A549 (cell line): ENCODE results near the gene DUSP14. TPM values are rescaled to one million over a fixed set of nuclear protein-coding genes. Genes with fewer than 3 reads are reported as not detected.
"Not testable (repeated sequence)": the region's sequence is repeated elsewhere in the genome, so short reads cannot be mapped to it uniquely, and the experiment has no call there.

ENCODE experiments used
- ATAC-seq, 2 experiments: fragments of 200-7000 bp in 1 of 2; fragments of >200 bp in 1 of 2; cut with Nextera tagmentation in 1 of 2; cut with Tn5 transposase in 1 of 2; 3 replicates each; pipeline versions ENCODE4 v1.8.0 to v1.9.1; 2018 to 2020; ENCODE audit warnings: mild to moderate bottlenecking in 1 of 2, moderate library complexity in 1 of 2
- CTCF ChIA-PET: fragments of 300-600 bp; sonication (Branson Sonifier 250); formaldehyde crosslinking; extraction: SDS; loops from one replicate; lab custom pipeline; 2021; ENCODE audit warnings: antibody characterized with exemption, inconsistent platforms; lab: Yijun Ruan, JAX
- POLR2A ChIA-PET: fragments of 350-600 bp; formaldehyde crosslinking; extraction: SDS; loops from one replicate; lab custom pipeline; 2021; ENCODE audit warnings: antibody characterized with exemption, inconsistent platforms; lab: Yijun Ruan, JAX
- DNase-seq, 2 experiments: peaks; one replicate each; pipeline versions ENCODE4 v3.0.0 to v3.0.0-alpha.2; 2011 to 2016; ENCODE audit warnings: low read depth in 1 of 2, low spot score in 1 of 2
- FAIRE-seq: peaks from 2 replicates; lab custom pipeline; 2011; peaks lifted over from hg19 to GRCh38; lab: Jason Lieb, UNC
- H3K27ac ChIP-seq, 2 experiments: fragments of >200 bp; sonication (Bioruptor Twin); formaldehyde crosslinking; 3 replicates each; pipeline ENCODE4 v1.5.1; 2016 to 2017
- H3K4me1 ChIP-seq: fragments of >200 bp; sonication (Bioruptor Twin); formaldehyde crosslinking; 3 replicates; pipeline ENCODE4 v1.6.1; 2016
- H3K4me2 ChIP-seq: fragments of >200 bp; sonication (Bioruptor Twin); formaldehyde crosslinking; 3 replicates; pipeline ENCODE4 v1.6.1; 2016
- H3K4me3 ChIP-seq: fragments of >200 bp; sonication (Bioruptor Twin); formaldehyde crosslinking; 3 replicates; pipeline ENCODE4 v1.5.1; 2016
- H3K9me3 ChIP-seq: fragments of >200 bp; sonication (Bioruptor Twin); formaldehyde crosslinking; 3 replicates; pipeline ENCODE4 v1.6.1; 2016
- ESRRA ChIP-seq: fragments of 150-350 bp; IDR thresholded peaks from 2 replicates; pipeline ENCODE4 v1.6.1; 2014; ENCODE audit warnings: mild to moderate bottlenecking, low read length, borderline replicate concordance
- FOXS1 ChIP-seq: fragments of 250-450 bp; sonication (Bioruptor Pico); IDR thresholded peaks from 2 replicates; pipeline ENCODE4 v1.5.0; 2020; ENCODE audit warnings: mild to moderate bottlenecking, moderate library complexity
- HEYL ChIP-seq: fragments of 250-450 bp; sonication (Bioruptor Pico); IDR thresholded peaks from 2 replicates; pipeline ENCODE4 v1.8.0; 2021; ENCODE audit warnings: mild to moderate bottlenecking, moderate library complexity
- JUN ChIP-seq, 2 experiments: fragments of >200 bp; sonication (Bioruptor Twin); formaldehyde crosslinking; IDR thresholded peaks; 2 replicates in 1 of 2; 3 replicates in 1 of 2; pipeline ENCODE4 v1.6.1; 2016 to 2017
- NPAS2 ChIP-seq: fragments of 250-450 bp; sonication (Bioruptor Pico); IDR thresholded peaks from 2 replicates; pipeline ENCODE4 v1.8.0; 2022; ENCODE audit warnings: mild to moderate bottlenecking, moderate library complexity, borderline replicate concordance
- POLR2A ChIP-seq: IDR thresholded peaks from 2 replicates; pipeline ENCODE4 v1.6.1; 2012; ENCODE audit warnings: mild to moderate bottlenecking, low read length
- RCOR1 ChIP-seq: fragments of 150-350 bp; IDR thresholded peaks from 2 replicates; pipeline ENCODE4 v1.6.1; 2014; ENCODE audit warnings: antibody characterized with exemption, low read length, low read depth
- RNF2 ChIP-seq: fragments of 200-600 bp; sonication (generic); IDR thresholded peaks from 2 replicates; pipeline ENCODE4 v1.6.1; 2016; ENCODE audit warnings: low read depth, mild to moderate bottlenecking, antibody characterized with exemption, moderate library complexity, borderline replicate concordance
- ZC3H11A ChIP-seq: fragments of 450-650 bp; IDR thresholded peaks from 2 replicates; pipeline ENCODE4 v1.6.1; 2014; ENCODE audit warnings: antibody characterized with exemption, mild to moderate bottlenecking
- ZSCAN20 ChIP-seq: fragments of 250-450 bp; sonication (Bioruptor Pico); IDR thresholded peaks from 2 replicates; pipeline ENCODE4 v1.8.0; 2022; ENCODE audit warnings: mild to moderate bottlenecking, moderate library complexity
- WGBS: methylation state at CpG from one replicate; pipeline ENCODE4 v1.1.6; 2017; ENCODE audit errors: missing lambda C conversion rate; 5-methylcytosine and 5-hydroxymethylcytosine counted together
- polyA plus RNA-seq, 4 experiments: library from polyadenylated mRNA; depleted of rRNA in 3 of 4; stranded (reverse); fragments of >200 nt; fragmentation: RNase III in 1 of 4; extraction: RNeasy Plus Mini Kit Qiagen cat#74134 plus additional on column Dnase treatment in 1 of 4; gene quantifications; 2 replicates in 3 of 4; 3 replicates in 1 of 4; pipeline ENCODE4 v1.2.3, GENCODE V29; 2011 to 2017
- TF ChIP-seq, protein P1 (sequence below): fragments of >200 bp; sonication (Bioruptor Twin); formaldehyde crosslinking; IDR thresholded peaks from 2 replicates; pipeline ENCODE4 v1.6.1; 2016
- TF ChIP-seq, protein P2 (sequence below): fragments of >200 bp; sonication (Bioruptor Twin); formaldehyde crosslinking; IDR thresholded peaks from 3 replicates; pipeline ENCODE4 v1.6.1; 2016
- TF ChIP-seq, protein P3 (sequence below): fragments of 150-350 bp; IDR thresholded peaks from 2 replicates; pipeline ENCODE4 v1.6.1; 2014; ENCODE audit warnings: low read depth, mild to moderate bottlenecking, low read length
- TF ChIP-seq, protein P4 (sequence below): fragments of 250-450 bp; sonication (Bioruptor Pico); IDR thresholded peaks from 2 replicates; pipeline ENCODE4 v1.5.0; 2021; ENCODE audit warnings: mild to moderate bottlenecking, moderate library complexity, borderline replicate concordance
- TF ChIP-seq, protein P5 (sequence below): IDR thresholded peaks from 2 replicates; pipeline ENCODE4 v1.6.1; 2012; ENCODE audit warnings: low read depth, borderline replicate concordance

DUSP14 gene
- polyA plus RNA-seq, 2 of the 4 experiments (the other 2 are of a cell fraction): 32.7 to 35.5 TPM

DNA sequence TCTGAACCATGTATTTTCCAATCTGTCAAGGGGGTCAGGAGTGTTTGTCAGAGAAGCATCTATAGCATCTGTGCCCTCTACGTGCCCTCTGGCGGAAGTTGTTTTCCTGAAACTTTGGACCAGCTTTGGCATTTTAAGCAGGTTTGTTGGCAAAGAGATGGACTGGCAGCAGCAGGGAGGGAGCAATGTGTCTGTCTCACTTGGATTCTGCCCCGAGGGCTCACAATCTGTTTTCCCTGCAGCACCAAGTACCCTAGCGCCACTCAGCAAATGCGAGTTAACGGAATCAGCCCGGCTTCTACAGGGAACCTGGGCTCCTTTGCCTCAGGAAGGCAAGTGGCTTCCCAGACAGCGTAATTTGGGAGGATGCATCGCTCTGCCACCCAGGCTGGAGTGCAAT is 17.4 kb downstream of the DUSP14 start:
- H3K4me3 ChIP-seq: no peak overlapping the region
- no peak for DNase-seq
- peaks cover 5% of the 10 kb centered on the region; the same call in 2 of the 3 replicates for H3K4me1 ChIP-seq
- H3K9me3 ChIP-seq: no peaks in the 10 kb centered on the region
- CTCF ChIA-PET: interaction anchor here (0.6 to 4.0 kb wide), 10 partner anchors 9 to 134 kb away, joined by 3 to 32 read pairs (median 5); no protein-coding TSS in a partner anchor
- TF ChIP-seq, protein P1, sequence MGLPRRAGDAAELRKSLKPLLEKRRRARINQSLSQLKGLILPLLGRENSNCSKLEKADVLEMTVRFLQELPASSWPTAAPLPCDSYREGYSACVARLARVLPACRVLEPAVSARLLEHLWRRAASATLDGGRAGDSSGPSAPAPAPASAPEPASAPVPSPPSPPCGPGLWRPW: no peak
- TF ChIP-seq HEYL: no peak
- no peak for TF ChIP-seq NPAS2 (CRISPR knock-in tag)
- TF ChIP-seq, protein P2, sequence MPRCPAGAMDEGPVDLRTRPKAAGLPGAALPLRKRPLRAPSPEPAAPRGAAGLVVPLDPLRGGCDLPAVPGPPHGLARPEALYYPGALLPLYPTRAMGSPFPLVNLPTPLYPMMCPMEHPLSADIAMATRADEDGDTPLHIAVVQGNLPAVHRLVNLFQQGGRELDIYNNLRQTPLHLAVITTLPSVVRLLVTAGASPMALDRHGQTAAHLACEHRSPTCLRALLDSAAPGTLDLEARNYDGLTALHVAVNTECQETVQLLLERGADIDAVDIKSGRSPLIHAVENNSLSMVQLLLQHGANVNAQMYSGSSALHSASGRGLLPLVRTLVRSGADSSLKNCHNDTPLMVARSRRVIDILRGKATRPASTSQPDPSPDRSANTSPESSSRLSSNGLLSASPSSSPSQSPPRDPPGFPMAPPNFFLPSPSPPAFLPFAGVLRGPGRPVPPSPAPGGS: no peak
- TF ChIP-seq, protein P3, sequence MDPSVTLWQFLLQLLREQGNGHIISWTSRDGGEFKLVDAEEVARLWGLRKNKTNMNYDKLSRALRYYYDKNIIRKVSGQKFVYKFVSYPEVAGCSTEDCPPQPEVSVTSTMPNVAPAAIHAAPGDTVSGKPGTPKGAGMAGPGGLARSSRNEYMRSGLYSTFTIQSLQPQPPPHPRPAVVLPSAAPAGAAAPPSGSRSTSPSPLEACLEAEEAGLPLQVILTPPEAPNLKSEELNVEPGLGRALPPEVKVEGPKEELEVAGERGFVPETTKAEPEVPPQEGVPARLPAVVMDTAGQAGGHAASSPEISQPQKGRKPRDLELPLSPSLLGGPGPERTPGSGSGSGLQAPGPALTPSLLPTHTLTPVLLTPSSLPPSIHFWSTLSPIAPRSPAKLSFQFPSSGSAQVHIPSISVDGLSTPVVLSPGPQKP: no peak
- TF ChIP-seq ZC3H11A: no peak
- TF ChIP-seq, protein P4, sequence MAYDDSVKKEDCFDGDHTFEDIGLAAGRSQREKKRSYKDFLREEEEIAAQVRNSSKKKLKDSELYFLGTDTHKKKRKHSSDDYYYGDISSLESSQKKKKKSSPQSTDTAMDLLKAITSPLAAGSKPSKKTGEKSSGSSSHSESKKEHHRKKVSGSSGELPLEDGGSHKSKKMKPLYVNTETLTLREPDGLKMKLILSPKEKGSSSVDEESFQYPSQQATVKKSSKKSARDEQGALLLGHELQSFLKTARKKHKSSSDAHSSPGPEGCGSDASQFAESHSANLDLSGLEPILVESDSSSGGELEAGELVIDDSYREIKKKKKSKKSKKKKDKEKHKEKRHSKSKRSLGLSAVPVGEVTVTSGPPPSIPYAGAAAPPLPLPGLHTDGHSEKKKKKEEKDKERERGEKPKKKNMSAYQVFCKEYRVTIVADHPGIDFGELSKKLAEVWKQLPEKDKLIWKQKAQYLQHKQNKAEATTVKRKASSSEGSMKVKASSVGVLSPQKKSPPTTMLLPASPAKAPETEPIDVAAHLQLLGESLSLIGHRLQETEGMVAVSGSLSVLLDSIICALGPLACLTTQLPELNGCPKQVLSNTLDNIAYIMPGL: no peak
- H3K27ac ChIP-seq: 0 out of 6 replicates have a peak overlapping the region, but pooled peaks of 1 of the 2 experiments have one; percentile 13
- FAIRE-seq: no peak
- POLR2A ChIA-PET: interaction anchor here (1.4 kb wide), 1 partner anchor 102 kb away, joined by 4 read pairs; the partner anchor contains the start of gene SYNRG
- 93% methylated on average over 9 of the region's 9 CpGs for WGBS
- ATAC-seq: no peak
- no peak overlapping the region for H3K4me2 ChIP-seq

DNA sequence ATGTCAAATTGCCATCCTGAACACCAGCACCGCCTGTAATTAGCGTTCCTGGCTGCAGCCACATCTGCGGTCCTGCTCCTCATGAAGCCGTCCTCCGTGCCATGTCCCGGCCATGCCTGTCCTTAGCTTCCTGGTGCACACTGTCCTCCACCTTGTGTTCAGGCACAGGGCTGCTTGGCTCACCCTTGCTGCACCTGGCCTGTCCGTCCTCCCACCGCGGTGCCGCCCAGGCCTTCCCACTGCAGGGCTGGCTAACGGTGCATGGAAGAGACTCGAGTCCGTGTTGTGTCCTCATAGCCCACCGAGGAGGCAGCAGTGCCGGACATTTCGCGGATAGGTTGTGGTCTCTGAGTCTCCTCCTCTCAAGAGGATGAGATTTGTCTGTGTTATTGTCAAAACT is 20.4 kb downstream of the DUSP14 start:
- Histone ChIP-seq H3K4me1 (0 out of 3 replicates have a peak, but pooled peaks cover 4% of the 10 kb centered on the region), H3K9me3 (no peaks in the 10 kb centered on the region), H3K4me3 (no peak overlapping the region), H3K4me2 (no peak overlapping the region), H3K27ac (no peak overlapping the region)
- POLR2A ChIA-PET: no interaction called here
- no peak for DNase-seq
- CTCF ChIA-PET: interaction anchor here (1.0 to 1.8 kb wide), 4 partner anchors 10 to 136 kb away, joined by 5 to 7 read pairs (median 5); no protein-coding TSS in a partner anchor
- no peak; a peak in 1 of 6 replicates for ATAC-seq
- TF ChIP-seq, protein P5, sequence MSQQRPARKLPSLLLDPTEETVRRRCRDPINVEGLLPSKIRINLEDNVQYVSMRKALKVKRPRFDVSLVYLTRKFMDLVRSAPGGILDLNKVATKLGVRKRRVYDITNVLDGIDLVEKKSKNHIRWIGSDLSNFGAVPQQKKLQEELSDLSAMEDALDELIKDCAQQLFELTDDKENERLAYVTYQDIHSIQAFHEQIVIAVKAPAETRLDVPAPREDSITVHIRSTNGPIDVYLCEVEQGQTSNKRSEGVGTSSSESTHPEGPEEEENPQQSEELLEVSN: no peak
- TF ChIP-seq POLR2A: 0 out of 2 replicates have a peak, but pooled peaks have one; percentile 7
- WGBS: 95% methylated on average over 17 of the region's 17 CpGs
- no peak for FAIRE-seq

DNA sequence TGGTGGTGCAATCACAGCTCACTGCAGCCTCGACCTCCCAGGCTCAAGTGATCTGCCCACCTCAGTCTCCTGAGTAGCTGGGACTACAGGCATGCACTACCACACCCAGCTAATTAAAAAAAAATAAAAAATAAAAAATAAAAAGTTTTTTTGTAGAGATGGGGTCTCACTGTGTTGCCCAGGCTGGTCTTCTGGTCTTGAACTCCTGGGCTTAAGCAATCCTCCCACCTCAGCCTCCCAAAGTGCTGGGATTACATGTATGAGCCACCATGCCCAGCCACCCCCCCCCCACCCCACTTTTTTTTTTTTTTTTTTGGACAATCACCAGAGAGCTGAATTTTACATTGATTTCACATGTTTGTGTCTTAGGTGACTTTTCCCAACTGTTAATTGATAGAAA is 22.0 kb downstream of the DUSP14 start:
- H3K4me2 ChIP-seq, H3K9me3 ChIP-seq, DNase-seq, H3K4me1 ChIP-seq, H3K4me3 ChIP-seq, FAIRE-seq, H3K27ac ChIP-seq, ATAC-seq: not testable (repeated sequence)
- 57% methylated on average over 1 of the region's 1 CpG for WGBS
- ChIA-PET POLR2A (interaction anchor here (0.6 kb wide), 1 partner anchor 114 kb away, joined by 3 read pairs; no protein-coding TSS in a partner anchor), CTCF (interaction anchor here (0.6 to 3.7 kb wide), 6 partner anchors 12 to 138 kb away, joined by 3 to 13 read pairs (median 3); no protein-coding TSS in a partner anchor)

DNA sequence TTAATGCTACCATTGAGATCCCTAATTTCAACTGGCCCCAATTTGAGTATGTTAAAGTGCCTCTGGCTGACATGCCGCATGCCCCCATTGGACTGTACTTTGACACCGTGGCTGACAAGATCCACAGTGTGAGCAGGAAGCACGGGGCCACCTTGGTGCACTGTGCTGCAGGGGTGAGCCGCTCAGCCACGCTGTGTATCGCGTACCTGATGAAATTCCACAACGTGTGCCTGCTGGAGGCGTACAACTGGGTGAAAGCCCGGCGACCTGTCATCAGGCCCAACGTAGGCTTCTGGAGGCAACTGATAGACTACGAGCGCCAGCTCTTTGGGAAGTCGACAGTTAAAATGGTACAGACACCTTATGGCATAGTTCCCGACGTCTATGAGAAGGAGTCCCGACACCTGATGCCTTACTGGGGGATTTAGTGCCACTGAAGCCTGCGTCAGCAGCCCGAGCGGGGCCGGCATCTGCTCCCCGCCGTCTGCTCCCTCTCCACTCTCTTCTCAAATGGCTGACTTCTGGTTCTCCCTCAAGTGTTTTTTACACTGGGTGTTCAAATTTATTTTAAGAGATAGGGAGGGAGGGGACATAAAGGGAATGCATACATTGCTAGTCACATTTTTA is 22.9 kb downstream of the DUSP14 start:
- 91% methylated on average over 24 of the region's 24 CpGs for WGBS
- no peak for FAIRE-seq

More for the DNA sequence above, 22.9 kb downstream of the DUSP14 start:
- Histone ChIP-seq H3K4me3 (no peak overlapping the region), H3K4me2 (no peak overlapping the region), H3K27ac (no peak overlapping the region), H3K4me1 (no peaks in the 10 kb centered on the region), H3K9me3 (no peaks in the 10 kb centered on the region)
- ChIA-PET CTCF (interaction anchor here (1.0 to 3.7 kb wide), 4 partner anchors 13 to 29 kb away, joined by 3 to 13 read pairs (median 4); no protein-coding TSS in a partner anchor), POLR2A (no interaction called here)
- ATAC-seq: 0 out of 6 replicates have a peak, but pooled peaks of 1 of the 2 experiments have one; percentile 26
- DNase-seq: no peak
- TF ChIP-seq FOXS1: no peak
- TF ChIP-seq RCOR1: no peak
- TF ChIP-seq JUN (IDR thresholded peaks at IDR 0.05): no peak
- TF ChIP-seq NPAS2 (CRISPR knock-in tag): no peak
- TF ChIP-seq RNF2: no peak
- TF ChIP-seq ESRRA: no peak
- no peak for TF ChIP-seq ZSCAN20 (CRISPR knock-in tag)
